HG03354 (cell line): ENCODE data around the gene DDX52.
A peak's percentile ranks its signal among the peaks of the same experiment; 100 is the strongest.
"Not testable (repeated sequence)": the region's sequence is repeated elsewhere in the genome, so short reads cannot be mapped to it uniquely, and the experiment has no call there.

Experiments
- ATAC-seq: cut with Tn5 transposase; IDR thresholded peaks from one replicate; pipeline ENCODE4 v1.9.1; 2021; ENCODE audit warnings: mild to moderate bottlenecking; ENCODE audit not compliant: unreplicated experiment, poor library complexity, severe bottlenecking

Gene DDX52

GRCh38 chr17:37659925-37660324 lies 16.7 kb upstream of the DDX52 start:
- ATAC-seq: no peak

GRCh38 chr17:37657202-37657601 lies 14.0 kb upstream of the DDX52 start:
- no peak for ATAC-seq

GRCh38 chr17:37651849-37652248 lies 8.6 kb upstream of the DDX52 start:
- no peak for ATAC-seq

- ATAC-seq: no peak
Observed at GRCh38 chr17:37650419-37651003, 7.3 kb upstream of the DDX52 start.

- ATAC-seq: no peak
Observed at GRCh38 chr17:37648555-37648954, 5.3 kb upstream of the DDX52 start.

GRCh38 chr17:37647856-37648255 lies 4.6 kb upstream of the DDX52 start:
- ATAC-seq: no peak

- no peak for ATAC-seq
Observed at GRCh38 chr17:37643869-37644268, 623 bp upstream of the DDX52 start.

- no peak for ATAC-seq
Observed at GRCh38 chr17:37642681-37643080, 565 bp downstream of the DDX52 start.

- ATAC-seq: no peak
Observed at GRCh38 chr17:37640015-37640414, 3.2 kb downstream of the DDX52 start.

- no peak for ATAC-seq
Observed at GRCh38 chr17:37637956-37638355, 5.3 kb downstream of the DDX52 start.

- not testable (repeated sequence) for ATAC-seq
Observed at GRCh38 chr17:37616430-37616829, 26.8 kb downstream of the DDX52 start.

- no peak for ATAC-seq
Observed at GRCh38 chr17:37614823-37615222, 28.4 kb downstream of the DDX52 start.

GRCh38 chr17:37614391-37614790 lies 28.9 kb downstream of the DDX52 start:
- no peak for ATAC-seq

GRCh38 chr17:37610971-37611370 lies 32.3 kb downstream of the DDX52 start:
- ATAC-seq: no peak

- not testable (repeated sequence) for ATAC-seq
Observed at GRCh38 chr17:37610041-37610420, 33.2 kb downstream of the DDX52 start.

GRCh38 chr17:37609170-37610040 lies 33.8 kb downstream of the DDX52 start, which contains the start of gene SYNRG:
Gene SYNRG (minus strand): TSS chr17:37609418. CDS start chr17:37609355, 63 bp downstream.
- ATAC-seq: peak; percentile 86

GRCh38 chr17:37608351-37609169 lies 34.7 kb downstream of the DDX52 start:
- ATAC-seq: peak; percentile 32

GRCh38 chr17:37607637-37608331 lies 35.5 kb downstream of the DDX52 start:
- ATAC-seq: no peak

- ATAC-seq: no peak
Observed at GRCh38 chr17:37605813-37606505, 37.3 kb downstream of the DDX52 start.
